Lung (tissue), 12 donors: ENCODE results near the gene GOLGA6L7. TPM values are rescaled to one million over a fixed set of nuclear protein-coding genes. Genes with fewer than 3 reads are reported as not detected.

Experiments used
- ATAC-seq: fragments of 200-7000 bp; cut with Tn5 transposase; one replicate; pipeline ENCODE4 v1.9.1; 2020; ENCODE audit warnings: moderate number of reproducible peaks; ENCODE audit not compliant: insufficient read depth, low FRiP score
- DNase-seq, 3 donors: peaks; one replicate each; pipeline ENCODE4 v3.0.0-alpha.2; 2013 to 2017
- H3K27ac ChIP-seq, 2 donors: one replicate each; pipeline ENCODE4 v1.5.1; 2013; ENCODE audit warnings: mild to moderate bottlenecking in 2 of 2, moderate library complexity in 2 of 2, control low read depth in 1 of 2, inconsistent platforms in 1 of 2, low read depth in 1 of 2, low read length in 1 of 2
- H3K27me3 ChIP-seq, 3 donors: one replicate each; pipeline ENCODE4 v1.5.1; 2013; ENCODE audit warnings: low read length in 2 of 3; ENCODE audit not compliant: control insufficient read depth in 3 of 3, insufficient read depth in 3 of 3
- H3K36me3 ChIP-seq, 4 donors: one replicate each; pipeline ENCODE4 v1.5.1; 2013; ENCODE audit warnings: low read length in 4 of 4, mild to moderate bottlenecking in 1 of 4, moderate library complexity in 1 of 4; ENCODE audit not compliant: control insufficient read depth in 4 of 4, insufficient read depth in 4 of 4
- H3K4me1 ChIP-seq, 5 donors: one replicate each; pipeline ENCODE4 v1.5.1; 2013; ENCODE audit warnings: low read length in 5 of 5, mild to moderate bottlenecking in 2 of 5, moderate library complexity in 1 of 5; ENCODE audit not compliant: control insufficient read depth in 5 of 5, insufficient read depth in 5 of 5
- H3K4me3 ChIP-seq: one replicate; pipeline ENCODE4 v1.5.1; 2013; ENCODE audit warnings: mild to moderate bottlenecking, control low read depth, moderate library complexity
- H3K9ac ChIP-seq, 2 donors: one replicate each; pipeline ENCODE4 v1.5.1; 2013; ENCODE audit warnings: low read length in 2 of 2, control low read depth in 1 of 2; ENCODE audit not compliant: insufficient read depth in 1 of 2
- H3K9me3 ChIP-seq, 4 donors: one replicate each; pipeline ENCODE4 v1.5.1; 2013; ENCODE audit warnings: low read length in 3 of 4, mild to moderate bottlenecking in 1 of 4, moderate library complexity in 1 of 4; ENCODE audit not compliant: control insufficient read depth in 4 of 4, insufficient read depth in 3 of 4
- WGBS, 2 donors: extraction: QIAGEN DNeasy Blood & Tissue Kit; methylation state at CpG; one replicate each; pipeline ENCODE4 v1.1.7; 2013; 5-methylcytosine and 5-hydroxymethylcytosine counted together
- polyA plus RNA-seq, 2 donors: library from polyadenylated mRNA; stranded (reverse); fragments of 200-250 nt; gene quantifications; one replicate each; pipeline ENCODE4 v1.2.1, GENCODE V29; 2013
- total RNA-seq, 2 donors: library from RNA; depleted of rRNA in 1 of 2; stranded (reverse); fragments of >200 nt in 1 of 2; gene quantifications; one replicate each; pipeline ENCODE4 v1.2.1, GENCODE V29; 2014 to 2021
- TF ChIP-seq, protein P1 (sequence below): IDR thresholded peaks from 2 replicates; pipeline ENCODE4 v1.5.1; 2012; ENCODE audit warnings: mild to moderate bottlenecking; ENCODE audit errors: control extremely low read depth, extremely low read depth
- donor health status: control.
- donor health status: control.
- donor health status: Bipolar disorder and iron deficiency.
- donor health status: healthy.
- donor health status: DM: yes; HTN: yes; CAD: no.

GOLGA6L7 gene
- total and polyA plus RNA-seq, 4 donors: not detected

- WGBS, 2 donors: 94% methylated on average over 11 of the region's 11 CpGs
- Histone ChIP-seq H3K27me3 (peaks cover 0 to 6% (median 0%) of the 10 kb centered on the region in 3 donors), H3K9ac (no peak overlapping the region), H3K4me1 (peaks cover 0 to 21% (median 4%) of the 10 kb centered on the region in 5 donors), H3K36me3 (no peaks in the 10 kb centered on the region), H3K27ac (no peak overlapping the region), H3K4me3 (no peak overlapping the region), H3K9me3 (peaks cover 0 to 2% (median 0%) of the 10 kb centered on the region in 4 donors)
- ATAC-seq: no peak
- no peak for DNase-seq
- TF ChIP-seq, protein P1, sequence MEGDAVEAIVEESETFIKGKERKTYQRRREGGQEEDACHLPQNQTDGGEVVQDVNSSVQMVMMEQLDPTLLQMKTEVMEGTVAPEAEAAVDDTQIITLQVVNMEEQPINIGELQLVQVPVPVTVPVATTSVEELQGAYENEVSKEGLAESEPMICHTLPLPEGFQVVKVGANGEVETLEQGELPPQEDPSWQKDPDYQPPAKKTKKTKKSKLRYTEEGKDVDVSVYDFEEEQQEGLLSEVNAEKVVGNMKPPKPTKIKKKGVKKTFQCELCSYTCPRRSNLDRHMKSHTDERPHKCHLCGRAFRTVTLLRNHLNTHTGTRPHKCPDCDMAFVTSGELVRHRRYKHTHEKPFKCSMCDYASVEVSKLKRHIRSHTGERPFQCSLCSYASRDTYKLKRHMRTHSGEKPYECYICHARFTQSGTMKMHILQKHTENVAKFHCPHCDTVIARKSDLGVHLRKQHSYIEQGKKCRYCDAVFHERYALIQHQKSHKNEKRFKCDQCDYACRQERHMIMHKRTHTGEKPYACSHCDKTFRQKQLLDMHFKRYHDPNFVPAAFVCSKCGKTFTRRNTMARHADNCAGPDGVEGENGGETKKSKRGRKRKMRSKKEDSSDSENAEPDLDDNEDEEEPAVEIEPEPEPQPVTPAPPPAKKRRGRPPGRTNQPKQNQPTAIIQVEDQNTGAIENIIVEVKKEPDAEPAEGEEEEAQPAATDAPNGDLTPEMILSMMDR: no peak
Measured at GRCh38 chr15:28884151-28884940, 35.9 kb upstream of the GOLGA6L7 start.

GRCh38 chr15:28881600-28881999 is 33.2 kb upstream of the GOLGA6L7 start:
- H3K4me1 ChIP-seq: peaks cover 0 to 10% (median 4%) of the 10 kb centered on the region in 5 donors
- no peaks in the 10 kb centered on the region for H3K36me3 ChIP-seq
- DNase-seq (no peak), ATAC-seq (no peak)
- TF ChIP-seq, protein P1: no peak
- H3K9me3 ChIP-seq: peaks cover 0 to 2% (median 0%) of the 10 kb centered on the region in 4 donors
- no peak overlapping the region for H3K27ac ChIP-seq
- no peak overlapping the region for H3K9ac ChIP-seq
- H3K4me3 ChIP-seq: no peak overlapping the region
- H3K27me3 ChIP-seq: peaks cover 0 to 6% (median 0%) of the 10 kb centered on the region in 3 donors
- WGBS, 2 donors: 90 to 98% methylated on average over 1 of the region's 1 CpG

DNA sequence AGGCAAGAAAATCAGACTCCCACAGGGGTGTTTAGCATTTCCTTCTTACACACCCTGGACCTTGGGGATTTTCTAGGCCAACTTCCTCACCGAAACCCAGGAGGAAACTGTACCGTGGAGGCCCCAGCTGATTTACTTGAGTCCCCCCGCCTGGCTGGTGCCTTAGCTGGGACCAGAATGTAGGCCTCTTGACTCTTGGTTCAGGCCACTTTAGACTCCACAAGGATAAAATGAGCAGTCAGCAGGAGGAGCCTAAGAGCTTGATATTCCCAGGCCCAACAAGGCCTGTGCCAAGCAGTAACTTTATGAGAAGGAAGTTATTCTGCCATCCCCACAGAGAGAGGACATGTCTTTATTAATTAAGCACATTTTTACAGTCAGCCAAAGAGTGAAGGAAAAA is 32.7 kb upstream of the GOLGA6L7 start:
- Histone ChIP-seq H3K4me1 (peaks cover 0 to 8% (median 4%) of the 10 kb centered on the region in 5 donors), H3K27me3 (peaks cover 0 to 6% (median 0%) of the 10 kb centered on the region in 3 donors), H3K36me3 (no peaks in the 10 kb centered on the region), H3K4me3 (no peak overlapping the region), H3K27ac (no peak overlapping the region), H3K9ac (no peak overlapping the region), H3K9me3 (peaks cover 0 to 2% (median 0%) of the 10 kb centered on the region in 4 donors)
- DNase-seq: peak in 2 of 3 donors; percentile 45 to 62
- 45 to 57% methylated on average over 3 of the region's 3 CpGs for WGBS, 2 donors
- ATAC-seq: no peak
- TF ChIP-seq, protein P1: no peak
